Fibroblast of mammary gland (primary cell): Measurements from ENCODE around the gene SNRNP35.

Experiments
- DNase-seq: peaks from one replicate; pipeline ENCODE4 v3.0.0-alpha.2; 2010; ENCODE audit warnings: low read depth
- H3K4me3 ChIP-seq: 2 replicates; pipeline ENCODE4 v1.5.1; 2011; ENCODE audit warnings: low read depth, mild to moderate bottlenecking, low read length, moderate library complexity; ENCODE audit not compliant: control insufficient read depth
- CTCF ChIP-seq: conservative IDR thresholded peaks from 2 replicates; pipeline ENCODE4 v1.5.1; 2011; ENCODE audit warnings: low read depth, low read length, inconsistent platforms; ENCODE audit not compliant: control insufficient read depth, insufficient read depth

Gene SNRNP35

GRCh38 chr12:123465084-123465483, 7.1 kb downstream of the SNRNP35 start:
- TF ChIP-seq CTCF = no peak
- no peak overlapping the region for H3K4me3 ChIP-seq
- DNase-seq = no peak

- DNase-seq = no peak
- no peak overlapping the region for H3K4me3 ChIP-seq
- TF ChIP-seq CTCF = no peak
Measured at GRCh38 chr12:123468786-123469185, 10.8 kb downstream of the SNRNP35 start.

- TF ChIP-seq CTCF = no peak
- DNase-seq = no peak
- H3K4me3 ChIP-seq = no peak overlapping the region
Measured at GRCh38 chr12:123469978-123470377, 12.0 kb downstream of the SNRNP35 start.

GRCh38 chr12:123471374-123472068, 13.6 kb downstream of the SNRNP35 start:
- no peak overlapping the region for H3K4me3 ChIP-seq
- TF ChIP-seq CTCF = no peak
- DNase-seq = peak; percentile 90

GRCh38 chr12:123472438-123472849, 14.5 kb downstream of the SNRNP35 start:
- DNase-seq = no peak
- no peak overlapping the region for H3K4me3 ChIP-seq
- TF ChIP-seq CTCF = no peak

GRCh38 chr12:123474485-123475245, 16.7 kb downstream of the SNRNP35 start:
- TF ChIP-seq CTCF = no peak
- DNase-seq = no peak

More at GRCh38 chr12:123474485-123475245, 16.7 kb downstream of the SNRNP35 start:
- H3K4me3 ChIP-seq = no peak overlapping the region
